Heart left ventricle (tissue), 16 donors: Measurements from ENCODE around the gene CRLF1. TPM values are rescaled to one million over a fixed set of nuclear protein-coding genes. Genes with fewer than 3 reads are reported as not detected.

Experiments used
- ATAC-seq, 4 donors: fragments of 200-7000 bp; cut with Tn5 transposase; one replicate each; pipeline ENCODE4 v1.9.1; 2020 to 2022; ENCODE audit warnings: moderate library complexity in 4 of 4, mild to moderate bottlenecking in 3 of 4, moderate number of reproducible peaks in 1 of 4
- DNase-seq, 5 donors: peaks; one replicate each; pipeline ENCODE4 v3.0.0-alpha.2; 2020
- H3K27ac ChIP-seq, 12 donors: fragments of 200-600 bp; sonication (generic) in 4 of 12; one replicate each; pipeline versions ENCODE4 v1.5.0 to v1.8.0; 2016 to 2022; ENCODE audit warnings: mild to moderate bottlenecking in 2 of 12
- H3K27me3 ChIP-seq, 9 donors: fragments of 200-600 bp; sonication (generic) in 2 of 9; one replicate each; pipeline versions ENCODE4 v1.5.1 to v1.8.0; 2016 to 2022; ENCODE audit warnings: mild to moderate bottlenecking in 3 of 9
- H3K36me3 ChIP-seq, 9 donors: fragments of 200-600 bp; sonication (generic) in 2 of 9; one replicate each; pipeline versions ENCODE4 v1.5.0 to v1.8.0; 2018 to 2022; ENCODE audit warnings: mild to moderate bottlenecking in 2 of 9
- H3K4me1 ChIP-seq, 12 donors: fragments of 200-600 bp; sonication (generic) in 4 of 12; one replicate each; pipeline versions ENCODE4 v1.5.0 to v1.8.0; 2016 to 2022; ENCODE audit warnings: mild to moderate bottlenecking in 3 of 12
- H3K4me3 ChIP-seq, 12 donors: fragments of 200-600 bp; sonication (generic) in 4 of 12; one replicate each; pipeline versions ENCODE4 v1.5.0 to v1.8.0; 2017 to 2022; ENCODE audit warnings: mild to moderate bottlenecking in 9 of 12, moderate library complexity in 4 of 12
- H3K9me3 ChIP-seq, 12 donors: fragments of 200-600 bp; sonication (generic) in 4 of 12; one replicate each; pipeline versions ENCODE4 v1.5.0 to v1.8.0; 2016 to 2022; ENCODE audit warnings: mild to moderate bottlenecking in 1 of 12
- CTCF ChIP-seq, 12 donors: fragments of 200-600 bp; sonication (generic) in 4 of 12; IDR thresholded peaks; one replicate each; pipeline versions ENCODE4 v1.5.0 to v1.8.0; 2018 to 2022; ENCODE audit warnings: antibody characterized with exemption in 12 of 12, mild to moderate bottlenecking in 5 of 12
- POLR2A ChIP-seq, 2 donors: fragments of 450-650 bp; IDR thresholded peaks; one replicate each; pipeline ENCODE4 v1.6.1; 2017; ENCODE audit warnings: antibody characterized with exemption in 2 of 2, mild to moderate bottlenecking in 2 of 2, moderate library complexity in 2 of 2
- WGBS, 4 donors: extraction: QIAGEN DNeasy Blood & Tissue Kit in 2 of 4; methylation state at CpG; one replicate each; pipeline versions ENCODE4 v1.1.5 to v1.1.7; 2013 to 2018; 5-methylcytosine and 5-hydroxymethylcytosine counted together
- intact Hi-C, 10 donors: fragments of 100-400 bp; cut with DNase I; formaldehyde crosslinking; loops; one replicate each; pipeline versions ENCODE4 v1.11.1 to v1.14.2; 2022
- polyA plus RNA-seq, 2 donors: library from polyadenylated mRNA; stranded (reverse); fragments of 200-250 nt; gene quantifications; one replicate each; pipeline ENCODE4 v1.2.3, GENCODE V29; 2013
- total RNA-seq, 9 donors: library from RNA; depleted of rRNA in 2 of 9; stranded (reverse); fragments of >200 nt in 2 of 9; fragmentation: NEBNext Ultra II Directional in 3 of 9; extraction: Animal tissue kit (Norgen Biotek cat#: 25700) in 3 of 9; gene quantifications; one replicate each; pipeline versions ENCODE4 v1.1.0 to v1.2.4, GENCODE V29; 2016 to 2023
- donor health status: ischemic (EF 13 %, LVEDD 7.1; RV severe dilation, severe dysfunction).
- donor health status: healthy with polysubstance abuse.
- donor health status: DM: no; HTN: yes; CAD: no.
- donor health status: DM: no; HTN: no; CAD: no.
- donor health status: ischemic (EF 25% LVEDD 6.9; RV normal size, moderate dysfunction).
- donor health status: ischemic (EF 25% LVEDD 5.7; RV mildly dilated, moderate dysfunction).
- donor health status: healthy.
- donor health status: DM: yes; HTN: yes; CAD: no.
- donor health status: ischemic (EF 35%, LVEDD 5.7; RV mildly dilated, moderate dysfunction).
- donor health status: nonischemic (EF 11% LVEDD 7.7; RV severe dilation, severe dysfunction).
- donor health status: DM: yes; HTN: yes; CAD: no.
- donor health status: PGD.
- donor health status: ischemic (EF 29% LVEDD 5.4; RV normal size, mild dysfunction).
- donor health status: nonischemic (EF 23%, LVEDD 6.1; RV moderate dilation, normal function).

Gene CRLF1
- total and polyA plus RNA-seq, 11 donors, result 2.8 to 64.0 (median 12.1) TPM

- H3K27ac ChIP-seq, result no peak overlapping the region
- no peak for DNase-seq
- H3K9me3 ChIP-seq, result no peaks in the 10 kb centered on the region
- TF ChIP-seq POLR2A (IDR thresholded peaks at IDR 0.05) (no peak), CTCF (IDR thresholded peaks at IDR 0.05) (no peak)
- no peaks in the 10 kb centered on the region for H3K27me3 ChIP-seq
- no peak for ATAC-seq
- H3K4me3 ChIP-seq, result no peak overlapping the region
- no peaks in the 10 kb centered on the region for H3K36me3 ChIP-seq
- 68 to 91% (median 85%) methylated on average over 1 of the region's 1 CpG for WGBS, 4 donors
- intact Hi-C loops, result no loop called here
- peaks cover 3 to 62% (median 39%) of the 10 kb centered on the region in 12 donors for H3K4me1 ChIP-seq
These were observed 40.8 kb upstream of the CRLF1 start for GRCh38 chr19:18647371-18647767.

DNA sequence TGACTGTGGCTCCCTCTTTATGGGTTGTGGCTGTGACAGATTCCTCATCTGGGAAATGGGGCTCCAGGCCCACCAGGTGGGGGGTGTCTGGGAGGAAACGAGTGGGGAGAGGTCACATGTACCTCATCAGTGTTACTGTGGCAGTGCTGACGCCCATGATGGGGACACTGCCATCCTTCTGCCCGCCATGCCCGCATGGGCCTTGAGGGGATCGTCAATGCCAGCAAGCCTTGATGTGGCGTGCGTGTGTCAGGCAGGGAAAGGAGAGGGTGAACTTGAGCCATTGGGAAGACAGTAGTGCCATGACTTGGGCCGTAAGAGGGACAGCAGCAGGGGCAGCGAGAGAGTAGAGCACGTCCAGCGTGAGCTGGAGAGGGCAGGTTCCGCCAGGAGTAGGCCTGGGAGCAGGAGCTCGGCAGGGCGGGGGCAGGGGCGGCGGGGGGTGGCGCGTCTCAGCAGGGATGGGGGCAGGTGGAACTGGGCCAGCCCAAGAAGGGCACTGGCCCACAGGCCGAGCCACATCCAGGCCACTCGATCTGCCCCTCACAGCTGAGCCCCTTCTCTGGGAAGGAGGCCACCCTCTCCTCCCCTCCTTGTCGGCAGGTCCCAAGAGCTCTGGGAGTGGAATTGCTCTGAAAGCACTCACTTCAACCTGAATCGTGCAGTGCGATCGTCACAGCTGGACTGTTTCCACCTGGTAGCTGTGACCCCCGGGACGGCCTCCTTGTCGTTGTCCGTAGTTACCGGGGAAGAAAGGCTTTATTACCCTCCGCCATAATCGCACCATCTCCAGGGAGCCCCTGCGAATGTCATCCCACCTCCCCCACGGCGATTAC is 40.2 kb upstream of the CRLF1 start:
- Histone ChIP-seq H3K36me3 (no peaks in the 10 kb centered on the region), H3K9me3 (no peaks in the 10 kb centered on the region), H3K27me3 (no peaks in the 10 kb centered on the region), H3K4me3 (no peak overlapping the region), H3K4me1 (peaks cover 3 to 59% (median 37%) of the 10 kb centered on the region in 12 donors), H3K27ac (no peak overlapping the region)
- WGBS, 4 donors, result 91 to 93% (median 93%) methylated on average over 28 to 34 of the region's 34 CpGs
- TF ChIP-seq CTCF (IDR thresholded peaks at IDR 0.05) (no peak), POLR2A (IDR thresholded peaks at IDR 0.05) (no peak)
- no peak for ATAC-seq
- no peak for DNase-seq
- intact Hi-C loops, result no loop called here

DNA sequence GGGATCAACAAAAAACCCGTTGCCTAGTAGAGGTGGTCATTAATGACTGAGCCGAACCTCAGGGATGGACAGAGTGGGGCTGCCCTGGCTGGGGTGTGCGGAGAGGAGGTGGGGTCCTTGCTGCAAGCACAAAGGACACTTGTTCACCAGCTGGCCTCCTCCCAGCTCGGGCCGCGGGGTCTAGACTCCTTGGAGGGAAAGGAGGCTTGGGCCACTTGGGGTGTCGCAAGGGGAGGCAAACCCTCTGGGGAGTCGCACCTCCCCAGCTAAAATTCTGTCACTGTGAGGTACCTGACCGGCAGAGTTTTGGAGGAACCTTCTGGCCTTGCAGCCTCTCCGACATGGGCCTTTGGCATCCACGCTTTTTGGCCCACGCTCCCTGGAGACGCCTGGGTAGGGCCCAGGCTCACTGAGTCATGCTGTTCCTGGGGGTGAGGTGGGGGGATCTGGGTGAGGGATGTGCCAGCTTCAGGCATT is 38.5 kb upstream of the CRLF1 start:
- peak overlapping the region in 8 of 12 donors; percentile 3 to 44 (median 30) for H3K4me3 ChIP-seq
- intact Hi-C loops, result no loop called here
- WGBS, 4 donors, result 68 to 88% (median 82%) methylated on average over 12 to 13 of the region's 13 CpGs
- ATAC-seq (peak in 2 of 4 donors; percentile 6 to 11), DNase-seq (no peak)
- H3K4me1 ChIP-seq, result peaks cover 0 to 42% (median 21%) of the 10 kb centered on the region in 12 donors
- H3K9me3 ChIP-seq, result no peaks in the 10 kb centered on the region
- no peaks in the 10 kb centered on the region for H3K36me3 ChIP-seq
- TF ChIP-seq CTCF (IDR thresholded peaks at IDR 0.05) (no peak), POLR2A (IDR thresholded peaks at IDR 0.05) (no peak)
- H3K27ac ChIP-seq, result peak overlapping the region in 7 of 12 donors; percentile 28 to 82 (median 56)
- H3K27me3 ChIP-seq, result no peaks in the 10 kb centered on the region

GRCh38 chr19:18644196-18645034 is 37.8 kb upstream of the CRLF1 start:
- no peak for TF ChIP-seq POLR2A (IDR thresholded peaks at IDR 0.05)
- TF ChIP-seq CTCF (IDR thresholded peaks at IDR 0.05), result no peak
- H3K27me3 ChIP-seq, result no peaks in the 10 kb centered on the region
- peak overlapping the region in 8 of 12 donors; percentile 28 to 82 (median 52) for H3K27ac ChIP-seq
- 63 to 68% (median 65%) methylated on average over 15 of the region's 15 CpGs for WGBS, 4 donors
- no peaks in the 10 kb centered on the region for H3K36me3 ChIP-seq
- peaks cover 0 to 36% (median 17%) of the 10 kb centered on the region in 12 donors for H3K4me1 ChIP-seq
- H3K9me3 ChIP-seq, result no peaks in the 10 kb centered on the region
- peak overlapping the region in 8 of 12 donors; percentile 3 to 44 (median 30) for H3K4me3 ChIP-seq
- no peak for DNase-seq
- ATAC-seq, result peak in 2 of 4 donors; percentile 63 to 71
- intact Hi-C loops, result no loop called here
